OCI-LY1 (cell line): ENCODE data around the gene METTL27.
"Not testable (repeated sequence)": the region's sequence is repeated elsewhere in the genome, so short reads cannot be mapped to it uniquely, and the experiment has no call there.

Experiments
- H2AFZ ChIP-seq: fragments of 200-600 bp; sonication (generic), shearing (Covaris generic); 2 replicates; pipeline ENCODE4 v1.6.0; 2014; ENCODE audit warnings: antibody characterized with exemption, mild to moderate bottlenecking, low read length
- H3F3A ChIP-seq: fragments of 200-600 bp; sonication (generic), shearing (Covaris generic); 2 replicates; pipeline ENCODE4 v1.6.0; 2014; ENCODE audit warnings: mild to moderate bottlenecking, antibody characterized with exemption, low read length, moderate library complexity; ENCODE audit not compliant: insufficient read depth
- H3K27ac ChIP-seq: fragments of 200-600 bp; sonication (generic); 2 replicates; pipeline ENCODE4 v1.5.1; 2014; ENCODE audit warnings: low read length, mixed run types, mild to moderate bottlenecking, low read depth; ENCODE audit not compliant: poor library complexity, severe bottlenecking
- H3K27me3 ChIP-seq: fragments of 200-600 bp; sonication (generic); 2 replicates; pipeline ENCODE4 v1.6.0; 2014; ENCODE audit warnings: antibody characterized with exemption, mild to moderate bottlenecking, low read length, moderate library complexity; ENCODE audit not compliant: insufficient read depth
- H3K36me3 ChIP-seq: fragments of 200-600 bp; sonication (generic); 2 replicates; pipeline ENCODE4 v1.6.1; 2014; ENCODE audit warnings: mild to moderate bottlenecking, antibody characterized with exemption, low read length, moderate library complexity, mixed read lengths; ENCODE audit not compliant: insufficient read depth
- H3K4me1 ChIP-seq: fragments of 200-600 bp; sonication (generic); 2 replicates; pipeline ENCODE4 v1.5.1; 2014; ENCODE audit warnings: mild to moderate bottlenecking, low read length, moderate library complexity; ENCODE audit not compliant: insufficient read depth, severe bottlenecking
- H3K4me2 ChIP-seq: fragments of 200-600 bp; sonication (generic), shearing (Covaris generic); 2 replicates; pipeline ENCODE4 v1.6.1; 2014; ENCODE audit warnings: low read length
- H3K4me3 ChIP-seq: fragments of 200-600 bp; sonication (generic); 2 replicates; pipeline ENCODE4 v1.5.1; 2014; ENCODE audit warnings: low read length, low read depth, mild to moderate bottlenecking, mixed read lengths; ENCODE audit not compliant: poor library complexity, severe bottlenecking
- H3K79me2 ChIP-seq: fragments of 200-600 bp; shearing (Covaris generic); 2 replicates; pipeline ENCODE4 v1.6.1; 2016; ENCODE audit warnings: mixed run types, low read length, mixed read lengths; ENCODE audit not compliant: insufficient read depth
- H3K9ac ChIP-seq: fragments of 200-600 bp; sonication (generic), shearing (Covaris generic); 2 replicates; pipeline ENCODE4 v1.6.1; 2014; ENCODE audit warnings: mild to moderate bottlenecking, low read length, mixed read lengths
- H3K9me2 ChIP-seq: fragments of 200-600 bp; sonication (generic), shearing (Covaris generic); 2 replicates; pipeline ENCODE4 v1.6.1; 2014; ENCODE audit warnings: low read depth, mild to moderate bottlenecking, low read length, mixed read lengths
- H3K9me3 ChIP-seq: fragments of 200-600 bp; shearing (Covaris generic); 2 replicates; pipeline ENCODE4 v1.6.1; 2014; ENCODE audit warnings: low read length, mixed read lengths
- H4K20me1 ChIP-seq: fragments of 200-600 bp; sonication (generic), shearing (Covaris generic); 2 replicates; pipeline ENCODE4 v1.6.0; 2016; ENCODE audit warnings: mild to moderate bottlenecking, low read length; ENCODE audit not compliant: insufficient read depth
- CTCF ChIP-seq: fragments of 200-600 bp; sonication (generic), shearing (Covaris generic); IDR thresholded peaks from 2 replicates; pipeline ENCODE4 v1.5.1; 2017; ENCODE audit warnings: mild to moderate bottlenecking, antibody characterized with exemption, low read length, moderate library complexity, mixed read lengths
- EZH2 ChIP-seq: fragments of 200-600 bp; sonication (generic), shearing (Covaris generic); IDR thresholded peaks from 2 replicates; pipeline ENCODE4 v1.8.0; 2017; ENCODE audit warnings: borderline replicate concordance, mixed run types, mild to moderate bottlenecking, antibody characterized with exemption, low read length, moderate library complexity, mixed read lengths

Gene METTL27

GRCh38 chr7:73885433-73885974 lies 43.2 kb upstream of the METTL27 start:
- Histone ChIP-seq H3K4me2 (no peak overlapping the region), H4K20me1 (no peaks in the 10 kb centered on the region), H3K27me3 (peaks cover 9% of the 10 kb centered on the region; the same call in 1 of the 2 replicates), H3K4me3 (no peak overlapping the region), H3K36me3 (no peaks in the 10 kb centered on the region), H3K9me3 (no peaks in the 10 kb centered on the region), H2AFZ (no peak overlapping the region), H3K9ac (no peak overlapping the region), H3F3A (no peaks in the 10 kb centered on the region), H3K27ac (no peak overlapping the region), H3K79me2 (no peaks in the 10 kb centered on the region), H3K9me2 (no peaks in the 10 kb centered on the region), H3K4me1 (no peaks in the 10 kb centered on the region)
- no peak for TF ChIP-seq EZH2
- TF ChIP-seq CTCF: no peak

GRCh38 chr7:73884867-73885422 lies 42.6 kb upstream of the METTL27 start:
- not testable (repeated sequence) for H3K9me3 ChIP-seq, H3K9me2 ChIP-seq, H3K27ac ChIP-seq, H3K9ac ChIP-seq, H2AFZ ChIP-seq, H3K79me2 ChIP-seq, H3K4me3 ChIP-seq, H4K20me1 ChIP-seq, H3K36me3 ChIP-seq, H3K4me2 ChIP-seq, H3F3A ChIP-seq, H3K4me1 ChIP-seq
- H3K27me3 ChIP-seq: peaks cover 12% of the 10 kb centered on the region; the same call in 1 of the 2 replicates

GRCh38 chr7:73882047-73882402 lies 39.7 kb upstream of the METTL27 start:
- H3K9ac ChIP-seq: no peak overlapping the region
- no peaks in the 10 kb centered on the region for H3K9me3 ChIP-seq
- H2AFZ ChIP-seq: no peak overlapping the region
- H3K27me3 ChIP-seq: peaks cover 16% of the 10 kb centered on the region; the same call in 1 of the 2 replicates
- H3K27ac ChIP-seq: no peak overlapping the region
- H3K79me2 ChIP-seq: no peaks in the 10 kb centered on the region
- H4K20me1 ChIP-seq: no peaks in the 10 kb centered on the region
- H3K4me2 ChIP-seq: no peak overlapping the region
- no peaks in the 10 kb centered on the region for H3K4me1 ChIP-seq
- no peaks in the 10 kb centered on the region for H3F3A ChIP-seq
- no peak overlapping the region for H3K4me3 ChIP-seq
- TF ChIP-seq EZH2 (no peak), CTCF (no peak)
- H3K36me3 ChIP-seq: no peaks in the 10 kb centered on the region
- H3K9me2 ChIP-seq: no peaks in the 10 kb centered on the region
